Ectodermal cell (in vitro differentiated cells): Measurements from ENCODE around the gene CR1L.
"Not testable (repeated sequence)": the region's sequence is repeated elsewhere in the genome, so short reads cannot be mapped to it uniquely, and the experiment has no call there.

Source experiments
- H3K27ac ChIP-seq: 2 replicates; pipeline ENCODE4 v1.7.0; 2013; ENCODE audit warnings: mild to moderate bottlenecking, low read depth, low read length; ENCODE audit not compliant: insufficient read depth, poor library complexity, severe bottlenecking
- H3K27me3 ChIP-seq: 2 replicates; pipeline ENCODE4 v1.7.0; 2013; ENCODE audit warnings: mild to moderate bottlenecking, low read length; ENCODE audit not compliant: insufficient read depth, control insufficient read depth, poor library complexity, severe bottlenecking
- H3K36me3 ChIP-seq: one replicate; pipeline ENCODE4 v1.7.0; 2013; ENCODE audit warnings: low read length; ENCODE audit not compliant: control insufficient read depth, insufficient read depth
- H3K4me1 ChIP-seq: one replicate; pipeline ENCODE4 v1.7.0; 2013; ENCODE audit warnings: low read length; ENCODE audit not compliant: control insufficient read depth, insufficient read depth
- H3K4me3 ChIP-seq: 2 replicates; pipeline ENCODE4 v1.7.0; 2013; ENCODE audit warnings: low read depth, low read length, control low read depth; ENCODE audit not compliant: insufficient read depth
- H3K9me3 ChIP-seq: 2 replicates; pipeline ENCODE4 v1.7.0; 2013; ENCODE audit warnings: mild to moderate bottlenecking, low read length, moderate library complexity; ENCODE audit not compliant: control insufficient read depth
- WGBS, 2 experiments: methylation state at CpG; one replicate each; pipeline ENCODE4 v1.1.7; 2013; ENCODE audit warnings: missing lambda C conversion rate in 2 of 2; 5-methylcytosine and 5-hydroxymethylcytosine counted together

CR1L gene

DNA sequence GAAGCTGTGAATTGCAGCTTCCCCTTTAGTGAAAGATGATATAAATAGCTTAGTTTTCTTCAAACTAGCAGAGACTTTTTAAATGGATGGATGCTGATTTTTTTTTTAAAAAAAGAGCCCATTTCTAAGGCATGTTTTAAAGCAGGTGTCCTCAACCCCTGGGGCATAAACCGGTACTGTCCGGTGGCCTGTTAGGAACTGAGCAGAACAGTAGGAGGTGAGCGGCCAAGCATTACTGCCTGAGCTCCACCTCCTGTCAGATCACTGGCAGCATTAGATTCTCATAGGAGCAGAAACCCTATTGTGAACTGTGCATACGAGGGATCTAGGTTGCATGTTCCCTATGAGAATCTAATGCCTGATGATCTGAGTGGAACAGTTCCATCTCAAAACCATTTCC, 31.2 kb downstream of the CR1L start:
- whole genome bisulfite sequencing, 2 experiments: 89 to 97% methylated on average over 4 of the region's 4 CpGs
- no peak overlapping the region for H3K4me3 ChIP-seq
- H3K4me1 ChIP-seq: no peaks in the 10 kb centered on the region
- no peaks in the 10 kb centered on the region for H3K36me3 ChIP-seq
- H3K27ac ChIP-seq: no peak overlapping the region
- H3K9me3 ChIP-seq: no peaks in the 10 kb centered on the region
- H3K27me3 ChIP-seq: no peaks in the 10 kb centered on the region

DNA sequence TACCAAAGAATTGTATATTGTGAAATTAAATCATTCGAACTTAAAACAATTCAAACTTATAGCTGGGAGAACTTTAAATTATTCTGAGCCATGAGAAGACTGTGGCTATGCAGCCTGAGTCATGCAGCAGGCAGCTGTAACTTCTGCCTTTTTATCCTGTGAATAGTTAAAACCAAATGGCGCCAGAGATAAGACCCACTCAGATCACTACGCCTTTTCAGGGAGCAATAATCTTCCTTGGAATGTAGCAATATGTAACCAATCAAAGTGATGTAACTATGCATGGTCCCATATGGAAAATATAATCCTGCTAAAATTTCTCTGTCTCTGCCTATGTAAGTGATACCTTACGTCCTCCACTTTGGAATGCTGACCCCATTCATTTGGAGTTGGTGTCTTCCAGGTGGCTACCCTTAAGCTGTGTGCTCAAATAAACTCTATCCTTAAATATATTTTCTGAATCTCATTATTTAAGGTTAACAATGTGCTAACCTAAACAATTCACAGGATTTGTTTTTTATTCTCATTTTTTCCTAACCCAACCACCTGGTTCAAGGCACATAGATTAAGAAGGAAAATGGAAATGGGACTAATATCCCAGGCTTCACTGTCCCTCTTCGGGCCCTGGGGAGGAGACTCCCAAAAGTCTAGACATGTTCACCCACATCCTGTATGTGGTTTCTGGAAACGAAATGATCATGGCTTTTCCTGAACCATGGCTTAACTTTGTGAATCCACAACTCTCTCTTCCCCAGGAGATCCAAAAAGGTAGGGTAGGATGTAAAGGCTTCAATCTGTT, 35.9 kb downstream of the CR1L start:
- not testable (repeated sequence) for H3K4me1 ChIP-seq, H3K4me3 ChIP-seq, H3K27ac ChIP-seq, H3K9me3 ChIP-seq, H3K27me3 ChIP-seq, H3K36me3 ChIP-seq
- WGBS, 2 experiments: 91% methylated on average over 4 to 5 of the region's 6 CpGs

DNA sequence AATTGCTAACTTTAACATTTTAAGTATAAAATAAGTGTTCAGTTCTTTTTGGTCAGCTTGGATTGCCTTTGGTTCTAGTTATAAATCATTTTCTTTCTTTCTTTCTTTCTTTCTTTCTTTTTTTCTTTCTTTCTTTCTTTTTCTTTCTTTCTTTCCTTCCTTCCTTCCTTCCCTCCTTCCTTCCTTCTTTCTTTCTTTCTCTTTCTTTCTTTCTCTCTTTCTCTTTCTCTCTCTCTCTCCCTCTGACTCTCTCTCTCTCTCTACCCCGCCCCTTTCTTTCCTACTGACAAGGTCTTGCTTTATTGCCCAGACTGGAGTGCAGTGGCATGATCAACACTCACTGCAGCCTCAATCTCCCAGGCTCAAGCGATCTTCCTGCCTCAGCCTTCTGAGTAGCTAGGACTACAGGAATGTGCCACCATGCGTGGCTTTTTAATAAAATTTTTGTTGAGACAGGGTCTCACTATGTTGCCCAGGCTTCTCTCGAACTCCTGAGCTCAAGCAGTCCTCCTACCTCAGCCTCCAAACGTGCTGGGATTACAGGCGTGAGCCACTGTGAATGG, 38.0 kb downstream of the CR1L start:
- not testable (repeated sequence) for H3K36me3 ChIP-seq, H3K9me3 ChIP-seq, H3K4me3 ChIP-seq, H3K4me1 ChIP-seq, H3K27me3 ChIP-seq, H3K27ac ChIP-seq
- WGBS, 2 experiments: 89 to 92% methylated on average over 6 of the region's 6 CpGs

DNA sequence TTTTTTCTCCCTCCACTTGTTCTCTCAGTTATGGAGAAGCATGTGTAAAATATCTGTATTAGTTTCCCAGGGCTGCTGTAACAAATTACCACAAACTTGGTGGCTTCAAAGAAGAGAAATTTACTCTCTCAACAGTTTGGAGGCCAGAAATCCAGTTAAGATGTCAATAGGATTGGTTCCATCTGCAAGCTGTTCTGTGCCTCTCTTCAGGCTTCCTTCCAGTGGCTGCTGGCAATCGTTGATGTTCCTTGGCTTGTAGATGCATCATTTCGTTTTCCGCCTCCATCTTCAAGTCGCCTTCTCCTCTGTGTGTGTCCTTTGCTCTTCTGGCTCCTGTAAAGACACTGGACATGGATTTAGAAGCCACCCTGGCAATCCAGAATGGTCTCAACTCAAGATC, 45.6 kb downstream of the CR1L start:
- H3K4me3 ChIP-seq, H3K27ac ChIP-seq, H3K36me3 ChIP-seq, H3K9me3 ChIP-seq, H3K4me1 ChIP-seq, H3K27me3 ChIP-seq: not testable (repeated sequence)
- WGBS, 2 experiments: 95% methylated on average over 4 of the region's 4 CpGs

DNA sequence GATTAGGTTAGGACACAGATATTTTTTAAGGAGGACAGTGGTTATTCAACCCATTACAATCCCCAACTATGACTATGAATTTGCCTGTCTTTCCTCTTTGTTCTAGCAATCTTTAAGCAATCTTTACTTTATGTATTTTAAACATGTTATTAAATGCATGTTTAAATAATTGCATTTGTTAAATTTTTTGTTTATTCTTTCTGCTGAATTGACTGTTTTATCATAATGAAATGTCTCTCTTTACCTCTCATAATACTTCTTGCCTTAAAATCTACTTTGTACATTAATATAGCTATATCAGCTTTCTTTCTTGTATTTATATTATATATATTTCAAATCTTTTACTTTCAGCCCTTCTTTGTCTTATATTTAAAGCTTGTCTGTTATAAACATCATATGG, 46.1 kb downstream of the CR1L start:
- H3K36me3 ChIP-seq: no peaks in the 10 kb centered on the region
- H3K27ac ChIP-seq: no peak overlapping the region
- H3K4me1 ChIP-seq: no peaks in the 10 kb centered on the region
- no peak overlapping the region for H3K4me3 ChIP-seq
- H3K9me3 ChIP-seq: no peaks in the 10 kb centered on the region
- H3K27me3 ChIP-seq: no peaks in the 10 kb centered on the region

DNA sequence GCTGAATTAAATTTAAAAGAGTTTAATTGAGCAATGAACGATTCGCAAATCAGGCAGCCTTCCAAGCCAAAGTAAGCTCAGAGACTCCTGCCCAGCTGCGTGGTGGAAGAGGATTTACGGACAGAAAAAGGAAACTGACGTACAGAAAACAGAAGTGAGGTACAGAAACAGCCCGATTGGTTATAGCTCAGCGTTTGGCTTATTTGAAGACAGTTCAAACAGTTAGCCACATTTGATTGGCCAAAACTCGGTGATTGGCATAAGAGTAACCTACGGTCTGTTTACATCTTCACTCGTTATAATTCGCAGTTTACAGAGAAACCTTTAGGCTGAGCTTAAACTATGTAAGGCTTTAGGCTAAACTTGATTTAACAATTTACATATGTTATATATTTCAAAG, 46.9 kb downstream of the CR1L start:
- H3K4me3 ChIP-seq: no peak overlapping the region
- no peaks in the 10 kb centered on the region for H3K27me3 ChIP-seq
- H3K4me1 ChIP-seq: no peaks in the 10 kb centered on the region
- no peak overlapping the region for H3K27ac ChIP-seq
- 94 to 97% methylated on average over 11 of the region's 11 CpGs for WGBS, 2 experiments
- H3K9me3 ChIP-seq: no peaks in the 10 kb centered on the region
- H3K36me3 ChIP-seq: no peaks in the 10 kb centered on the region

DNA sequence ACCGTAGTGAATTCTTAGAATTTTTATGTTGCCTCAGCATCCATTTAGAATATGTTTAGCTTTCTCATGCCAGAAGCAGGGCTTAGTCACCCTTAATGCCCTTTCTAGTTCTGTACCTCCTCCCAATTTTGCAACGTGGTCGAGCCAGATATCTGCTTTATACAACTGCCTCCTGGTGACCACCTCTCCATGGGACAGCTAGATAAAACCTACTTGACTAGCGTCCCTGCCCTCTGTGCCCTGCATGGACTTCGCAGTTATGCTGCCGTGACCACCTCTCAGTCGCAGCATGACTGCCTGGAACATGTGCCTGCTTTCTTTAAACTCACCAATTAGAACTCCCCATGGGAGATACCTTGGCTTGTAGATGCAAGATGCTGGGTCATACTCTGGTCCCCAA, 47.4 kb downstream of the CR1L start:
- not testable (repeated sequence) for H3K27ac ChIP-seq, H3K27me3 ChIP-seq, H3K9me3 ChIP-seq, H3K36me3 ChIP-seq, H3K4me3 ChIP-seq, H3K4me1 ChIP-seq
- 89 to 91% methylated on average over 6 to 7 of the region's 7 CpGs for WGBS, 2 experiments

DNA sequence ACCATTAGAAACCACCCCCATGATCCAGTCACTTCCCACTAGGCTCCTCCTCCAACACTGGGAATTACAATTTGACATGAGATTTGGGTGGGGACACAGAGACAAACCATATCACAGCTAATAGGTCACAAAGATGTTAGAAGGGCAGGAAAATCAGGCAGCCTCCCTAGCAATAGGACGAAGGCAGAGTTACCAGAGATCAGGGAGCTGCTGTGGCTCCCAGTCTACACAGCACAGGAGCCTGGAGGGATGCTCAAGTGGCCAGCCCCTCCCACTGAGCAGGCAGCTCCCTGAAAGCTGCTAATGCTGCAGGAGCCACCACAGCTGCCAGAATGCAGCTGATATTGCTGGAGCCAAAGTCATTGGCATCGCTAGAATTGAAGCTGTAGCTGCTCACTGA, 51.0 kb downstream of the CR1L start:
- H3K27me3 ChIP-seq: no peaks in the 10 kb centered on the region
- no peaks in the 10 kb centered on the region for H3K9me3 ChIP-seq
- H3K4me1 ChIP-seq: no peaks in the 10 kb centered on the region
- 81 to 82% methylated on average over 2 of the region's 2 CpGs for whole genome bisulfite sequencing, 2 experiments
- H3K27ac ChIP-seq: no peak overlapping the region
- no peaks in the 10 kb centered on the region for H3K36me3 ChIP-seq
- no peak overlapping the region for H3K4me3 ChIP-seq

DNA sequence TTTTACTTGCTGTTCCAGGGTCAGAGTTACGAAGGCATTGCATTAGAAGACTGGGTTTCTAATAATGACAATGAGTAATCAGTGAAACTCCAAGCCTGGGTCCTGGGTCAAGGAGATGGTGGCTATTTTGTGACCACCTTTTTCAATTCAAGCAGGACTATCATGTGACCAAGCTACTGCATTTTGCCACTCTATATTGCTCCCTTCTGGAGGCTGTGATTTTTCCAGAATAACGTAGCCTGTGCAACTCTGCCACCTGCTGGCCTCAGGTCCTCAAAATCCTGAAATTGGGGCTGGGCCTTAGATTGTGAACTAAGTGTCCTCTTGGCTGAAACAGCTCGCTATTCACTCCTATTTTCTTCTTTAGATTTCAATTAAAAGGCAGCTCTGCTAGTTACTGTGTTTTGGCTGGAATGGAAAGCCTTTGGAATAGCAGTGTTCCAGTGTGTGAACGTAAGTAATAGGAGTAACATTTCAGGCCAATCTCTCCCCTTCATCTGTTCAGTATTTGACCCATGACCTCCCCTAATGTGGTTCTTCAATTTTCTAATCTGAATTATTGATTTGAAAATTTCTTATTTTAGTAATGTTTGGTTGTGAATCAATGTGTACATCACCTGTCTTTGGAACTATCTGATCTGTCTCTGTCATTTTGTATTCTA, 54.0 kb downstream of the CR1L start:
- Histone ChIP-seq H3K4me3 (no peak overlapping the region), H3K36me3 (no peaks in the 10 kb centered on the region), H3K4me1 (no peaks in the 10 kb centered on the region), H3K9me3 (no peaks in the 10 kb centered on the region), H3K27me3 (no peaks in the 10 kb centered on the region), H3K27ac (no peak overlapping the region)
- 68 to 72% methylated on average over 4 of the region's 4 CpGs for WGBS, 2 experiments

DNA sequence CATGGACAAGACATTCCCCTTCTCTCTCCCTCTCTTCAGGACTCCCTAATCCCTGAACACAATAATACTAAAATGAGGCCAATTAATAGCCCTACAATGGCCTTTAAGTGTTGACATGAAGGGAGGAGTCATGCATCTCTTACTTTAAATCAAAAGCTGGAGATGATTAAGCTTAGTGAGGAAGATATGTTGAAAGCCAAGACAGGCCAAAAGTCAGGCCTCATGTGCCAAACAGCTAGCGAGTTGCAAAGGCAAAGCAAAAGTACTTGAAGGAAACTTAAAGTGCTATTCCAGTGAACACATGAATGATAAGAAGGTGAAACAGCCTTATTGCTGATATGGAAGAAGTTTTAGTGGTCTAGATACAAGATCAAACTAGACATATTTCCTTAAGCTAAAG, 57.4 kb downstream of the CR1L start:
- no peak overlapping the region for H3K4me3 ChIP-seq
- H3K4me1 ChIP-seq: no peaks in the 10 kb centered on the region
- no peaks in the 10 kb centered on the region for H3K27me3 ChIP-seq
- 89 to 95% methylated on average over 1 of the region's 1 CpG for WGBS, 2 experiments
- H3K9me3 ChIP-seq: no peaks in the 10 kb centered on the region
- no peaks in the 10 kb centered on the region for H3K36me3 ChIP-seq
- no peak overlapping the region for H3K27ac ChIP-seq
